Measurements from ENCODE around the gene TUBGCP6. TPM values are rescaled to one million over a fixed set of nuclear protein-coding genes. Genes with fewer than 3 reads are reported as not detected.

The TUBGCP6 gene
- total RNA-seq, 1 experiment from 2014 or later, result 38.6 TPM

DNA sequence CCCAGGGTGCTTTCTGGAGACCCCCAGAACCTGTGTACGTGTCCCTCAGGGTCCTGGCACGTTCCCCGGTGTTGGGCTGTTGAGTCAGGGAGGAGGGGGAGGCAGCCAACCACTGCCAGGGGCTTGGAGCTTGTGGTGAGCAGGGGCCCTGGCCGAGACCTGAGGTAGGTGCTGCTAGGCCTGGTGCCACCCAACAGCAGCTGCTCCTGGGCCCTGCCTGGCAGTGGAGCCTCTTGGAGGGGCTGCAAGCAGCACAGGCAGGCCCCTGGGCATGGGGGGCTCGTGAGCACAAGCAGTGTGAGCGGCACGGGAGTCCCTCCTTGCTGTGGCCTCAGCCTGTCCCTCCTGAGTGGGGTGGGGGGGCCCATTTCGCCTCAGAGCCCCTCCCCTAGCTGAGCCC is 51.2 kb downstream of the TUBGCP6 start (continued):
- no peak for TF ChIP-seq ZFX (IDR thresholded peaks at IDR 0.05)

- ChIA-PET RAD21 (ENCODE audit: low non-redundant PET in 1 of 2, low total read pairs in 2 of 2, uncharacterized antibody in 2 of 2, unreplicated experiment in 2 of 2) (no interaction called here), POLR2A (no interaction called here), CTCF (no interaction called here)
- BruUV-seq (replicated peaks), result no TSS peak
- H3K4me3 ChIP-seq (replicated peaks in 1 of 2; ENCODE audit: low read depth in 1 of 2, low read length in 2 of 2), result no peak overlapping the region
- H3K27me3 ChIP-seq (ENCODE audit: insufficient read depth, low read length), result no peaks in the 10 kb centered on the region
- H3K9ac ChIP-seq (ENCODE audit: low read length), result no peak overlapping the region
- H3K9me3 ChIP-seq (ENCODE audit: control insufficient read depth in 1 of 2, insufficient read depth in 1 of 2, low read depth in 1 of 2, low read length in 2 of 2), result no peaks in the 10 kb centered on the region
- no peak overlapping the region for H2AFZ ChIP-seq (ENCODE audit: low read depth, low read length, poor library complexity, severe bottlenecking)
- DNase-seq (ENCODE audit: low read depth, low spot score) (no peak), ATAC-seq (no peak)
- peak overlapping the region; percentile 27; the same call in 1 of the 2 replicates for H3K27ac ChIP-seq (ENCODE audit: low read depth, low read length)
- H3K4me2 ChIP-seq (ENCODE audit: low read length), result no peak overlapping the region
- TF ChIP-seq JUND (IDR thresholded peaks at IDR 0.05), result no peak
- no peak for TF ChIP-seq EZH2phosphoT487 (IDR thresholded peaks at IDR 0.05; ENCODE audit: borderline replicate concordance)
- no peak for TF ChIP-seq ATF3 (IDR thresholded peaks at IDR 0.05)
- no peak for TF ChIP-seq ELF1 (IDR thresholded peaks at IDR 0.05; ENCODE audit: borderline replicate concordance, low read depth)
- TF ChIP-seq EZH2 (IDR thresholded peaks at IDR 0.05), result no peak
- no peak for TF ChIP-seq CTCF (IDR thresholded peaks at IDR 0.05 in 2 of 3, conservative IDR thresholded peaks at IDR 0.05 in 1 of 3; ENCODE audit: borderline replicate concordance in 1 of 3, insufficient read depth in 1 of 3, low read depth in 2 of 3, low read length in 2 of 3)
- TF ChIP-seq, protein P1, sequence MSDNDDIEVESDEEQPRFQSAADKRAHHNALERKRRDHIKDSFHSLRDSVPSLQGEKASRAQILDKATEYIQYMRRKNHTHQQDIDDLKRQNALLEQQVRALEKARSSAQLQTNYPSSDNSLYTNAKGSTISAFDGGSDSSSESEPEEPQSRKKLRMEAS (IDR thresholded peaks at IDR 0.05), result no peak
- H4K20me1 ChIP-seq (ENCODE audit: insufficient read depth), result peaks cover 6% of the 10 kb centered on the region; the same call in 1 of the 2 replicates
- intact Hi-C loops (cut with micrococcal nuclease), result no loop called here
- peaks cover 2 to 20% of the 10 kb centered on the region in 2 experiments; a peak in 3 of 4 replicates for H3K36me3 ChIP-seq (ENCODE audit: control insufficient read depth in 1 of 2, insufficient read depth in 2 of 2, low read length in 2 of 2)
- H3K4me1 ChIP-seq (ENCODE audit: control insufficient read depth in 1 of 2, insufficient read depth in 2 of 2, low read length in 2 of 2), result peaks cover 15 to 31% of the 10 kb centered on the region in 2 experiments
- no peaks in the 10 kb centered on the region for H3K9me2 ChIP-seq (ENCODE audit: insufficient read depth)
- peaks cover 68% of the 10 kb centered on the region for H3K79me2 ChIP-seq (ENCODE audit: insufficient read depth, low read length)
Observed at GRCh38 chr22:50192436-50193204, 52.2 kb downstream of the TUBGCP6 start.

Data from HCT116 (cell line).